ENCODE results near the gene CHSY3.

CHSY3 gene

GRCh38 chr5:130043834-130044233, 139.6 kb downstream of the CHSY3 start (continued):
- no peak for TF ChIP-seq SETDB1 (IDR thresholded peaks at IDR 0.05; ENCODE audit: insufficient read length, low read length)

DNA sequence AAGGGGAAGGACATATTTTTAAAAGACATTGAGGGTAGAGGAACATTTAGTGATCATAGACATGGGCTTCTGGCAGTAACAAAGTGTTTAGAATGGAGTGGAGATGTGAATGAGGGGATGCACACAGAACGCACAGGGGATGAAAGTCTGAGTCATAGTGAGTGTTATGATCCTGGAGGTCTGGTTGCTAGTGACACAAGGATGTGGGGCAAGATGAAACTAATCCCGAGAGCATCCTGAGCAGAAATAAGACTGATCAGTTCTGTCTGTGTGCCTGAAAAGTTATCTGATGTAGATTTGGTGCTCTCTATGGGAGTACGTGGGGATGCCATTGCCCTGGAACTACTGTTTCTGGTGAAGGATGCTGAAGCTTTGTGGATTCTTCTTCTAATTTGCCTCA, 141.1 kb downstream of the CHSY3 start:
- CTCF ChIA-PET: no interaction called here
- TF ChIP-seq ZEB2 (tag by site-specific recombination; IDR thresholded peaks at IDR 0.05): no peak
- no peak for TF ChIP-seq ZNF157 (tag by site-specific recombination; IDR thresholded peaks at IDR 0.05)
- no peak for TF ChIP-seq ZNF707 (tag by site-specific recombination; IDR thresholded peaks at IDR 0.05)
- no peak for TF ChIP-seq ZNF560 (tag by site-specific recombination; IDR thresholded peaks at IDR 0.05; ENCODE audit: borderline replicate concordance)
- TF ChIP-seq, protein P1, sequence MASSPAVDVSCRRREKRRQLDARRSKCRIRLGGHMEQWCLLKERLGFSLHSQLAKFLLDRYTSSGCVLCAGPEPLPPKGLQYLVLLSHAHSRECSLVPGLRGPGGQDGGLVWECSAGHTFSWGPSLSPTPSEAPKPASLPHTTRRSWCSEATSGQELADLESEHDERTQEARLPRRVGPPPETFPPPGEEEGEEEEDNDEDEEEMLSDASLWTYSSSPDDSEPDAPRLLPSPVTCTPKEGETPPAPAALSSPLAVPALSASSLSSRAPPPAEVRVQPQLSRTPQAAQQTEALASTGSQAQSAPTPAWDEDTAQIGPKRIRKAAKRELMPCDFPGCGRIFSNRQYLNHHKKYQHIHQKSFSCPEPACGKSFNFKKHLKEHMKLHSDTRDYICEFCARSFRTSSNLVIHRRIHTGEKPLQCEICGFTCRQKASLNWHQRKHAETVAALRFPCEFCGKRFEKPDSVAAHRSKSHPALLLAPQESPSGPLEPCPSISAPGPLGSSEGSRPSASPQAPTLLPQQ (tag by site-specific recombination; IDR thresholded peaks at IDR 0.05): no peak
- TF ChIP-seq ZNF677 (tag by site-specific recombination; IDR thresholded peaks at IDR 0.05): no peak
- no peak for TF ChIP-seq ZNF366 (tag by site-specific recombination; conservative IDR thresholded peaks at IDR 0.05)
- TF ChIP-seq SP2 (tag by site-specific recombination; IDR thresholded peaks at IDR 0.05): no peak
- TF ChIP-seq ZNF776 (tag by site-specific recombination; IDR thresholded peaks at IDR 0.05; ENCODE audit: borderline replicate concordance): no peak
- TF ChIP-seq ZNF514 (tag by site-specific recombination; IDR thresholded peaks at IDR 0.05): no peak
- POLR2A ChIA-PET: no interaction called here
- no peaks in the 10 kb centered on the region for H3K36me3 ChIP-seq (ENCODE audit: control insufficient read depth in 2 of 2, insufficient read depth in 1 of 2, low read length in 2 of 2)
- H3K4me1 ChIP-seq (ENCODE audit: control insufficient read depth, insufficient read depth, low read length): no peaks in the 10 kb centered on the region
- no peak overlapping the region for H3K27ac ChIP-seq (ENCODE audit: extremely low read depth, low read depth, low read length)
- no peak overlapping the region for H3K4me3 ChIP-seq (ENCODE audit: low read depth, low read length)
- no peaks in the 10 kb centered on the region for H3K9me3 ChIP-seq (ENCODE audit: control insufficient read depth, insufficient read depth, low read depth, low read length)

- ChIA-PET POLR2A (no interaction called here), CTCF (interaction anchor here (1.0 kb wide), 1 partner anchor 91 kb away, joined by 4 read pairs; no protein-coding TSS in a partner anchor)
- TF ChIP-seq, protein P2, sequence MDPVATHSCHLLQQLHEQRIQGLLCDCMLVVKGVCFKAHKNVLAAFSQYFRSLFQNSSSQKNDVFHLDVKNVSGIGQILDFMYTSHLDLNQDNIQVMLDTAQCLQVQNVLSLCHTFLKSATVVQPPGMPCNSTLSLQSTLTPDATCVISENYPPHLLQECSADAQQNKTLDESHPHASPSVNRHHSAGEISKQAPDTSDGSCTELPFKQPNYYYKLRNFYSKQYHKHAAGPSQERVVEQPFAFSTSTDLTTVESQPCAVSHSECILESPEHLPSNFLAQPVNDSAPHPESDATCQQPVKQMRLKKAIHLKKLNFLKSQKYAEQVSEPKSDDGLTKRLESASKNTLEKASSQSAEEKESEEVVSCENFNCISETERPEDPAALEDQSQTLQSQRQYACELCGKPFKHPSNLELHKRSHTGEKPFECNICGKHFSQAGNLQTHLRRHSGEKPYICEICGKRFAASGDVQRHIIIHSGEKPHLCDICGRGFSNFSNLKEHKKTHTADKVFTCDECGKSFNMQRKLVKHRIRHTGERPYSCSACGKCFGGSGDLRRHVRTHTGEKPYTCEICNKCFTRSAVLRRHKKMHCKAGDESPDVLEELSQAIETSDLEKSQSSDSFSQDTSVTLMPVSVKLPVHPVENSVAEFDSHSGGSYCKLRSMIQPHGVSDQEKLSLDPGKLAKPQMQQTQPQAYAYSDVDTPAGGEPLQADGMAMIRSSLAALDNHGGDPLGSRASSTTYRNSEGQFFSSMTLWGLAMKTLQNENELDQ (tag by site-specific recombination; IDR thresholded peaks at IDR 0.05; ENCODE audit: low read depth): no peak
- TF ChIP-seq ZBTB1 (tag by site-specific recombination; IDR thresholded peaks at IDR 0.05) (no peak), ZNF571 (tag by site-specific recombination; IDR thresholded peaks at IDR 0.05) (no peak), ZNF223 (tag by site-specific recombination; IDR thresholded peaks at IDR 0.05) (no peak), ZNF785 (tag by site-specific recombination; IDR thresholded peaks at IDR 0.05) (no peak), ZNF510 (tag by site-specific recombination; IDR thresholded peaks at IDR 0.05; ENCODE audit: insufficient replicate concordance) (no peak), ZNF654 (tag by site-specific recombination; IDR thresholded peaks at IDR 0.05; ENCODE audit: low read depth) (no peak), ZNF398 (tag by site-specific recombination; IDR thresholded peaks at IDR 0.05) (no peak)
- TF ChIP-seq, protein P3, sequence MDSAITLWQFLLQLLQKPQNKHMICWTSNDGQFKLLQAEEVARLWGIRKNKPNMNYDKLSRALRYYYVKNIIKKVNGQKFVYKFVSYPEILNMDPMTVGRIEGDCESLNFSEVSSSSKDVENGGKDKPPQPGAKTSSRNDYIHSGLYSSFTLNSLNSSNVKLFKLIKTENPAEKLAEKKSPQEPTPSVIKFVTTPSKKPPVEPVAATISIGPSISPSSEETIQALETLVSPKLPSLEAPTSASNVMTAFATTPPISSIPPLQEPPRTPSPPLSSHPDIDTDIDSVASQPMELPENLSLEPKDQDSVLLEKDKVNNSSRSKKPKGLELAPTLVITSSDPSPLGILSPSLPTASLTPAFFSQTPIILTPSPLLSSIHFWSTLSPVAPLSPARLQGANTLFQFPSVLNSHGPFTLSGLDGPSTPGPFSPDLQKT (IDR thresholded peaks at IDR 0.05; ENCODE audit: borderline replicate concordance, low read depth, low read length): no peak
- TF ChIP-seq, protein P4, sequence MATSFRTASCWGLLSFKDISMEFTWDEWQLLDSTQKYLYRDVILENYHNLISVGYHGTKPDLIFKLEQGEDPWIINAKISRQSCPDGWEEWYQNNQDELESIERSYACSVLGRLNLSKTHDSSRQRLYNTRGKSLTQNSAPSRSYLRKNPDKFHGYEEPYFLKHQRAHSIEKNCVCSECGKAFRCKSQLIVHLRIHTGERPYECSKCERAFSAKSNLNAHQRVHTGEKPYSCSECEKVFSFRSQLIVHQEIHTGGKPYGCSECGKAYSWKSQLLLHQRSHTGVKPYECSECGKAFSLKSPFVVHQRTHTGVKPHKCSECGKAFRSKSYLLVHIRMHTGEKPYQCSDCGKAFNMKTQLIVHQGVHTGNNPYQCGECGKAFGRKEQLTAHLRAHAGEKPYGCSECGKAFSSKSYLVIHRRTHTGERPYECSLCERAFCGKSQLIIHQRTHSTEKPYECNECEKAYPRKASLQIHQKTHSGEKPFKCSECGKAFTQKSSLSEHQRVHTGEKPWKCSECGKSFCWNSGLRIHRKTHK (tag by site-specific recombination; IDR thresholded peaks at IDR 0.05): no peak
- Histone ChIP-seq H3K4me3 (ENCODE audit: low read depth, low read length) (no peak overlapping the region), H3K27ac (ENCODE audit: extremely low read depth, low read depth, low read length) (no peak overlapping the region), H3K9me3 (ENCODE audit: control insufficient read depth, insufficient read depth, low read depth, low read length) (no peaks in the 10 kb centered on the region), H3K4me1 (ENCODE audit: control insufficient read depth, insufficient read depth, low read length) (no peaks in the 10 kb centered on the region), H3K36me3 (ENCODE audit: control insufficient read depth in 2 of 2, insufficient read depth in 1 of 2, low read length in 2 of 2) (no peaks in the 10 kb centered on the region)
Measured at GRCh38 chr5:130050585-130050984, 146.3 kb downstream of the CHSY3 start.

Data from HEK293 (cell line).